ENCODE results near the gene NOTUM. TPM values are rescaled to one million over a fixed set of nuclear protein-coding genes. Genes with fewer than 3 reads are reported as not detected.
A peak's percentile ranks its signal among the peaks of the same experiment; 100 is the strongest.

Gene NOTUM
- total RNA-seq, 2 experiments from 2014 or later = not detected

- Histone ChIP-seq H3K4me3 (ENCODE audit: low read length) (no peak overlapping the region), H3K27me3 (ENCODE audit: control insufficient read depth in 1 of 2, insufficient read depth in 2 of 2, low read length in 2 of 2) (no peaks in the 10 kb centered on the region), H3K9me3 (ENCODE audit: control insufficient read depth in 1 of 2, insufficient read depth in 1 of 2, low read length in 2 of 2) (no peaks in the 10 kb centered on the region), H3K4me1 (ENCODE audit: insufficient read depth, low read length) (peaks cover 27% of the 10 kb centered on the region), H3K27ac (ENCODE audit: low read depth in 1 of 2, low read length in 2 of 2) (no peak overlapping the region), H3K36me3 (ENCODE audit: insufficient read depth, low read length) (peaks cover 29% of the 10 kb centered on the region)
- CTCF ChIA-PET = no interaction called here
- peaks cover 18% of the 10 kb centered on the region for H3K36me3 Mint-ChIP-seq (ENCODE audit: low read depth)
- no peak overlapping the region for H3K27ac Mint-ChIP-seq
- peaks cover 4% of the 10 kb centered on the region for H3K4me1 Mint-ChIP-seq (ENCODE audit: low read depth)
- intact Hi-C loops (cut with DNase I, micrococcal nuclease) = no loop called here
- TF ChIP-seq, protein P1, sequence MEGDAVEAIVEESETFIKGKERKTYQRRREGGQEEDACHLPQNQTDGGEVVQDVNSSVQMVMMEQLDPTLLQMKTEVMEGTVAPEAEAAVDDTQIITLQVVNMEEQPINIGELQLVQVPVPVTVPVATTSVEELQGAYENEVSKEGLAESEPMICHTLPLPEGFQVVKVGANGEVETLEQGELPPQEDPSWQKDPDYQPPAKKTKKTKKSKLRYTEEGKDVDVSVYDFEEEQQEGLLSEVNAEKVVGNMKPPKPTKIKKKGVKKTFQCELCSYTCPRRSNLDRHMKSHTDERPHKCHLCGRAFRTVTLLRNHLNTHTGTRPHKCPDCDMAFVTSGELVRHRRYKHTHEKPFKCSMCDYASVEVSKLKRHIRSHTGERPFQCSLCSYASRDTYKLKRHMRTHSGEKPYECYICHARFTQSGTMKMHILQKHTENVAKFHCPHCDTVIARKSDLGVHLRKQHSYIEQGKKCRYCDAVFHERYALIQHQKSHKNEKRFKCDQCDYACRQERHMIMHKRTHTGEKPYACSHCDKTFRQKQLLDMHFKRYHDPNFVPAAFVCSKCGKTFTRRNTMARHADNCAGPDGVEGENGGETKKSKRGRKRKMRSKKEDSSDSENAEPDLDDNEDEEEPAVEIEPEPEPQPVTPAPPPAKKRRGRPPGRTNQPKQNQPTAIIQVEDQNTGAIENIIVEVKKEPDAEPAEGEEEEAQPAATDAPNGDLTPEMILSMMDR (IDR thresholded peaks at IDR 0.05) = no peak
- POLR2A ChIA-PET = no interaction called here
- no peaks in the 10 kb centered on the region for H3K9me3 Mint-ChIP-seq
- DNase-seq (no peak), ATAC-seq (ENCODE audit: poor library complexity) (no peak)
- no peaks in the 10 kb centered on the region for H3K27me3 Mint-ChIP-seq
- H3K4me3 Mint-ChIP-seq = no peak overlapping the region
Measured at GRCh38 chr17:81907219-81908145, 53.5 kb downstream of the NOTUM start.

- peaks cover 27% of the 10 kb centered on the region for H3K4me1 ChIP-seq (ENCODE audit: insufficient read depth, low read length)
- ATAC-seq (ENCODE audit: poor library complexity) (no peak), DNase-seq (no peak)
- H3K4me1 Mint-ChIP-seq (ENCODE audit: low read depth) = peaks cover 4% of the 10 kb centered on the region
- H3K27me3 Mint-ChIP-seq = no peaks in the 10 kb centered on the region
- ChIA-PET CTCF (no interaction called here), POLR2A (no interaction called here)
- intact Hi-C loops (cut with DNase I, micrococcal nuclease) = no loop called here
- peaks cover 2% of the 10 kb centered on the region in 2 experiments for H3K27me3 ChIP-seq (ENCODE audit: control insufficient read depth in 1 of 2, insufficient read depth in 2 of 2, low read length in 2 of 2)
- H3K9me3 Mint-ChIP-seq = no peaks in the 10 kb centered on the region
- H3K4me3 Mint-ChIP-seq = peak overlapping the region; percentile 20
- no peak overlapping the region for H3K4me3 ChIP-seq (ENCODE audit: low read length)
- peaks cover 12% of the 10 kb centered on the region for H3K36me3 Mint-ChIP-seq (ENCODE audit: low read depth)
- H3K9me3 ChIP-seq (ENCODE audit: control insufficient read depth in 1 of 2, insufficient read depth in 1 of 2, low read length in 2 of 2) = peaks cover 0 to 1% of the 10 kb centered on the region in 2 experiments
- H3K27ac ChIP-seq (ENCODE audit: low read depth in 1 of 2, low read length in 2 of 2) = no peak overlapping the region
- H3K36me3 ChIP-seq (ENCODE audit: insufficient read depth, low read length) = peaks cover 21% of the 10 kb centered on the region
- no peak overlapping the region for H3K27ac Mint-ChIP-seq
- TF ChIP-seq, protein P1 (IDR thresholded peaks at IDR 0.05) = no peak
Measured at GRCh38 chr17:81906476-81907218, 54.3 kb downstream of the NOTUM start.

DNA sequence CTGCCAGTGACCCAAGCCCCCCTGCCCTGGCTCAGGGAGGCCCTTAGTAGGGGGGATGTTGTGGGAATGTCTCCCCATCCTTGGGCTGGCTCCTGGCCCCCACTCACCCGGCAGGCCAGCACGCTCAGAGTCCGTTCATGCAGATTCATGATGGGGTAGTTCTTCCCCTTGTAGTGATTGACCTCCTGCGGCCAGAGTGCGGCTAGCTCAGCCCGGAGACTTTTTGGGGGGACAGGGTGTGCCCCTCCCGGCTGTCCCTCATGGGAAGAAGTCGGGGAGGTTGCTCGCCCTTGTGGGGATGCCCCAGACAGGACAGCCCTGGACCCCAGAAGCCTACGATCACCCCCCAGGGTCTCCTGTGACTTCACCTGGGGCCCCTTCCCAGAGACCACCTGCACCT lies 55.0 kb downstream of the NOTUM start:
- Mint-ChIP-seq H3K4me3 (no peak overlapping the region), H3K9me3 (no peaks in the 10 kb centered on the region), H3K27me3 (peaks cover 4% of the 10 kb centered on the region), H3K4me1 (ENCODE audit: low read depth) (peaks cover 8% of the 10 kb centered on the region), H3K27ac (no peak overlapping the region), H3K36me3 (ENCODE audit: low read depth) (peaks cover 13% of the 10 kb centered on the region)
- CTCF ChIA-PET = no interaction called here
- Histone ChIP-seq H3K9me3 (ENCODE audit: control insufficient read depth in 1 of 2, insufficient read depth in 1 of 2, low read length in 2 of 2) (peaks cover 0 to 5% of the 10 kb centered on the region in 2 experiments), H3K4me3 (ENCODE audit: low read length) (no peak overlapping the region), H3K27me3 (ENCODE audit: control insufficient read depth in 1 of 2, insufficient read depth in 2 of 2, low read length in 2 of 2) (peaks cover 7 to 8% of the 10 kb centered on the region in 2 experiments), H3K27ac (ENCODE audit: low read depth in 1 of 2, low read length in 2 of 2) (no peak overlapping the region), H3K4me1 (ENCODE audit: insufficient read depth, low read length) (peaks cover 30% of the 10 kb centered on the region), H3K36me3 (ENCODE audit: insufficient read depth, low read length) (peaks cover 21% of the 10 kb centered on the region)
- intact Hi-C loops (cut with DNase I, micrococcal nuclease) = no loop called here
- POLR2A ChIA-PET = no interaction called here
- DNase-seq (no peak), ATAC-seq (ENCODE audit: poor library complexity) (no peak)
- TF ChIP-seq, protein P1 (IDR thresholded peaks at IDR 0.05) = no peak

All from CD4-positive, alpha-beta T cell (primary cell).